ENCODE data around the gene TPM2. TPM values are rescaled to one million over a fixed set of nuclear protein-coding genes. Genes with fewer than 3 reads are reported as not detected.
A peak's percentile ranks its signal among the peaks of the same experiment; 100 is the strongest.

The TPM2 gene
- total RNA-seq, 1 donor from 2014 or later: 2,023 TPM

DNA sequence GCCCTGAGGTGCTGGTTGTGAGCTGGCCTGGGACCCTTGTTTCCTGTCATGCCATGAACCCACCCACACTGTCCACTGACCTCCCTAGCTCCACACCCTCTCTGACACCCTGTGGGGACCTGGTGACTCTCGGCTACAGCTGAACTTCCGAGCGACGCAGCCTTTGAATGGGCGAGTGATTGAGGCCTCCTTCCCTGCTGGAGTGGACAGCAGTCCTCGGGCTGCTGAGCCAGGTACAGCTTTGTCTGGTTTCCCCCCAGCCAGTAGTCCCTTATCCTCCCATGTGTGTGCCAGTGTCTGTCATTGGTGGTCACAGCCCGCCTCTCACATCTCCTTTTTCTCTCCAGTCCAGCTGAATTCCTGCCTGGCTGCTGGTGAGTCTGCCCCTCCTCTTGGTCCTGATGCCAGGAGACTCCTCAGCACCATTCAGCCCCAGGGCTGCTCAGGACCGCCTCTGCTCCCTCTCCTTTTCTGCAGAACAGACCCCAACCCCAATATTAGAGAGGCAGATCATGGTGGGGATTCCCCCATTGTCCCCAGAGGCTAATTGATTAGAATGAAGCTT, 9.9 kb downstream of the TPM2 start:
- no peak for DNase-seq (ENCODE audit: low spot score)
- H3K4me1 Mint-ChIP-seq (ENCODE audit: low read depth): peaks cover 61% of the 10 kb centered on the region
- peak overlapping the region; percentile 58 for H3K27ac Mint-ChIP-seq (ENCODE audit: unreplicated experiment)
- H3K4me3 Mint-ChIP-seq (ENCODE audit: unreplicated experiment): no peak overlapping the region
- TF ChIP-seq CTCF (IDR thresholded peaks at IDR 0.05): no peak
- H3K27me3 Mint-ChIP-seq (ENCODE audit: low read depth): no peaks in the 10 kb centered on the region
- no peaks in the 10 kb centered on the region for H3K9me3 Mint-ChIP-seq (ENCODE audit: low read depth)
- H3K36me3 Mint-ChIP-seq (ENCODE audit: low read depth): peaks cover 25% of the 10 kb centered on the region

- Mint-ChIP-seq H3K4me1 (ENCODE audit: low read depth) (peaks cover 57% of the 10 kb centered on the region), H3K27me3 (ENCODE audit: low read depth) (no peaks in the 10 kb centered on the region), H3K36me3 (ENCODE audit: low read depth) (peaks cover 21% of the 10 kb centered on the region), H3K9me3 (ENCODE audit: low read depth) (no peaks in the 10 kb centered on the region), H3K27ac (ENCODE audit: unreplicated experiment) (peak overlapping the region; percentile 70), H3K4me3 (ENCODE audit: unreplicated experiment) (no peak overlapping the region)
- TF ChIP-seq CTCF (IDR thresholded peaks at IDR 0.05): no peak
- DNase-seq (ENCODE audit: low spot score): no peak
Observed at GRCh38 chr9:35679091-35679490, 10.6 kb downstream of the TPM2 start.

DNA sequence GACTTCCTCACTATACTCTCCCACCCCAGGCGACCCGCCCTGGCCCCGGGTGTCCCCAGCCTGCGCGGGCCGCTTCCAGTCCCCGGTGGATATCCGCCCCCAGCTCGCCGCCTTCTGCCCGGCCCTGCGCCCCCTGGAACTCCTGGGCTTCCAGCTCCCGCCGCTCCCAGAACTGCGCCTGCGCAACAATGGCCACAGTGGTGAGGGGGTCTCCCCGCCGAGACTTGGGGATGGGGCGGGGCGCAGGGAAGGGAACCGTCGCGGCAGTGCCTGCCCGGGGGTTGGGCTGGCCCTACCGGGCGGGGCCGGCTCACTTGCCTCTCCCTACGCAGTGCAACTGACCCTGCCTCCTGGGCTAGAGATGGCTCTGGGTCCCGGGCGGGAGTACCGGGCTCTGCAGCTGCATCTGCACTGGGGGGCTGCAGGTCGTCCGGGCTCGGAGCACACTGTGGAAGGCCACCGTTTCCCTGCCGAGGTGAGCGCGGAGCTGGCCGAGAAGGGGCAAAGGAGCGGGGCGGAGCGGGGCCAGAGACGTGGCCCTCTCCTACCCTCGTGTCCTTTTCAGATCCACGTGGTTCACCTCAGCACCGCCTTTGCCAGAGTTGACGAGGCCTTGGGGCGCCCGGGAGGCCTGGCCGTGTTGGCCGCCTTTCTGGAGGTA, 13.9 kb downstream of the TPM2 start:
- TF ChIP-seq CTCF (IDR thresholded peaks at IDR 0.05): peak; percentile 39
- Mint-ChIP-seq H3K27me3 (ENCODE audit: low read depth) (no peaks in the 10 kb centered on the region), H3K9me3 (ENCODE audit: low read depth) (no peaks in the 10 kb centered on the region), H3K36me3 (ENCODE audit: low read depth) (no peaks in the 10 kb centered on the region), H3K27ac (ENCODE audit: unreplicated experiment) (no peak overlapping the region), H3K4me1 (ENCODE audit: low read depth) (peaks cover 38% of the 10 kb centered on the region), H3K4me3 (ENCODE audit: unreplicated experiment) (peak overlapping the region; percentile 57)
- no peak for DNase-seq (ENCODE audit: low spot score)

DNA sequence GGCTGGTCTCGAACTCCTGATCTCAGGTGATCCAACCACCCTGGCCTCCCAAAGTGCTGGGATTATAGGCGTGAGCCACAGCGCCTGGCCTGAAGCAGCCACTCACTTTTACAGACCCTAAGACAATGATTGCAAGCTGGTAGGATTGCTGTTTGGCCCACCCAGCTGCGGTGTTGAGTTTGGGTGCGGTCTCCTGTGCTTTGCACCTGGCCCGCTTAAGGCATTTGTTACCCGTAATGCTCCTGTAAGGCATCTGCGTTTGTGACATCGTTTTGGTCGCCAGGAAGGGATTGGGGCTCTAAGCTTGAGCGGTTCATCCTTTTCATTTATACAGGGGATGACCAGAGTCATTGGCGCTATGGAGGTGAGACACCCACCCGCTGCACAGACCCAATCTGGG, 14.5 kb downstream of the TPM2 start:
- Mint-ChIP-seq H3K36me3 (ENCODE audit: low read depth) (no peaks in the 10 kb centered on the region), H3K4me3 (ENCODE audit: unreplicated experiment) (peak overlapping the region; percentile 57), H3K9me3 (ENCODE audit: low read depth) (no peaks in the 10 kb centered on the region), H3K27ac (ENCODE audit: unreplicated experiment) (no peak overlapping the region), H3K4me1 (ENCODE audit: low read depth) (peaks cover 33% of the 10 kb centered on the region), H3K27me3 (ENCODE audit: low read depth) (no peaks in the 10 kb centered on the region)
- TF ChIP-seq CTCF (IDR thresholded peaks at IDR 0.05): no peak
- DNase-seq (ENCODE audit: low spot score): no peak

DNA sequence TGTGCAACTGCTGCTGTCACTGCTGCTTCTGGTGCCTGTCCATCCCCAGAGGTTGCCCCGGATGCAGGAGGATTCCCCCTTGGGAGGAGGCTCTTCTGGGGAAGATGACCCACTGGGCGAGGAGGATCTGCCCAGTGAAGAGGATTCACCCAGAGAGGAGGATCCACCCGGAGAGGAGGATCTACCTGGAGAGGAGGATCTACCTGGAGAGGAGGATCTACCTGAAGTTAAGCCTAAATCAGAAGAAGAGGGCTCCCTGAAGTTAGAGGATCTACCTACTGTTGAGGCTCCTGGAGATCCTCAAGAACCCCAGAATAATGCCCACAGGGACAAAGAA, 15.7 kb downstream of the TPM2 start:
- peaks cover 35% of the 10 kb centered on the region for H3K4me1 Mint-ChIP-seq (ENCODE audit: low read depth)
- H3K4me3 Mint-ChIP-seq (ENCODE audit: unreplicated experiment): no peak overlapping the region
- no peaks in the 10 kb centered on the region for H3K9me3 Mint-ChIP-seq (ENCODE audit: low read depth)
- no peaks in the 10 kb centered on the region for H3K36me3 Mint-ChIP-seq (ENCODE audit: low read depth)
- no peak for DNase-seq (ENCODE audit: low spot score)
- H3K27me3 Mint-ChIP-seq (ENCODE audit: low read depth): no peaks in the 10 kb centered on the region
- H3K27ac Mint-ChIP-seq (ENCODE audit: unreplicated experiment): no peak overlapping the region
- no peak for TF ChIP-seq CTCF (IDR thresholded peaks at IDR 0.05)
